A549 treated with DMSO at 1 μM for 4 hours (cell line): Measurements from ENCODE around the gene GSTA4. TPM values are rescaled to one million over a fixed set of nuclear protein-coding genes. Genes with fewer than 3 reads are reported as not detected.

Experiments used
- total RNA-seq: library from RNA; stranded (reverse); fragments of 200-300 nt; extraction: Qiagen RNA extraction; gene quantifications from 5 replicates; pipeline ENCODE4 v1.2.3, GENCODE V29; 2022; ENCODE audit warnings: low read depth

Gene GSTA4, protein sequence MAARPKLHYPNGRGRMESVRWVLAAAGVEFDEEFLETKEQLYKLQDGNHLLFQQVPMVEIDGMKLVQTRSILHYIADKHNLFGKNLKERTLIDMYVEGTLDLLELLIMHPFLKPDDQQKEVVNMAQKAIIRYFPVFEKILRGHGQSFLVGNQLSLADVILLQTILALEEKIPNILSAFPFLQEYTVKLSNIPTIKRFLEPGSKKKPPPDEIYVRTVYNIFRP
- total RNA-seq: 7.5 to 9.5 TPM (median 9.2 TPM) in 5 replicates

DNA sequence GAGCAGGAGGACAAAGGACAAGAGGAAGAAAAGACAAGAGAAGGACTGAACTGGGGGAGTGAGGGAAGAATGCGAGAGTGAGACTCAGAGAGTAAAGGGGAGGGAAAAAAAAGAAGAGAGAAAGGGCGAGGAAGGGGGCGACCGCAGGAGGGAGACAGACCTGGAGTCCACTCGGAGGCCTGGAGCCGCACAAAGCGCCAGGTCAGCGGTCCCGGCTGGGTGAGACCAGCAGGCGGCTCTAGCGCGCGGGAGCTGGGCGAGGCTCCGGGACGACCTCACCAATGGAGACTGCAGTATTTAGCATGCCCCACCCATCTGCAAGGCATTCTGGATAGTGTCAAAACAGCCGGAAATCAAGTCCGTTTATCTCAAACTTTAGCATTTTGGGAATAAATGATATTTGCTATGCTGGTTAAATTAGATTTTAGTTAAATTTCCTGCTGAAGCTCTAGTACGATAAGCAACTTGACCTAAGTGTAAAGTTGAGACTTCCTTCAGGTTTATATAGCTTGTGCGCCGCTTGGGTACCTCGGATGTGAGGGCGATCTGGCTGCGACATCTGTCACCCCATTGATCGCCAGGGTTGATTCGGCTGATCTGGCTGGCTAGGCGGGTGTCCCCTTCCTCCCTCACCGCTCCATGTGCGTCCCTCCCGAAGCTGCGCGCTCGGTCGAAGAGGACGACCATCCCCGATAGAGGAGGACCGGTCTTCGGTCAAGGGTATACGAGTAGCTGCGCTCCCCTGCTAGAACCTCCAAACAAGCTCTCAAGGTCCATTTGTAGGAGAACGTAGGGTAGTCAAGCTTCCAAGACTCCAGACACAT lies at the start of gene GSTA4:
Gene GSTA4 (minus strand): TSS at position 196 of the 824 bp plus-strand sequence. CDS start 1,041 bp downstream, outside the sequence.

Other genes starting within 250 kb of the GSTA4 start
- 0.06 to 0.17 TPM in 2 of 5 replicates, not detected in the others for gene GSTA2, start 231.8 kb downstream of the GSTA4 start, total RNA-seq
- not detected in 5 replicates for gene GSTA1, start 191.5 kb downstream of the GSTA4 start, total RNA-seq
- gene GSTA5, start 154.5 kb downstream of the GSTA4 start, total RNA-seq: not detected in 5 replicates
- not detected in 5 replicates for gene GSTA3, start 85.6 kb downstream of the GSTA4 start, total RNA-seq
- gene CILK1, start 66.5 kb upstream of the GSTA4 start, total RNA-seq: 2.5 to 3.5 TPM (median 3.1 TPM) in 5 replicates
- gene FBXO9, start 70.1 kb upstream of the GSTA4 start, total RNA-seq: 32.1 to 41.1 TPM (median 34.9 TPM) in 5 replicates
- gene GCM1, start 153.6 kb upstream of the GSTA4 start, total RNA-seq: 0.03 to 0.07 TPM in 2 of 5 replicates, not detected in the others